GM21515 (cell line): ENCODE measurements around the gene PYROXD2.

Source experiments
- ATAC-seq: cut with Tn5 transposase; IDR thresholded peaks from one replicate; pipeline ENCODE4 v1.9.1; 2021; ENCODE audit not compliant: unreplicated experiment

PYROXD2 gene

DNA sequence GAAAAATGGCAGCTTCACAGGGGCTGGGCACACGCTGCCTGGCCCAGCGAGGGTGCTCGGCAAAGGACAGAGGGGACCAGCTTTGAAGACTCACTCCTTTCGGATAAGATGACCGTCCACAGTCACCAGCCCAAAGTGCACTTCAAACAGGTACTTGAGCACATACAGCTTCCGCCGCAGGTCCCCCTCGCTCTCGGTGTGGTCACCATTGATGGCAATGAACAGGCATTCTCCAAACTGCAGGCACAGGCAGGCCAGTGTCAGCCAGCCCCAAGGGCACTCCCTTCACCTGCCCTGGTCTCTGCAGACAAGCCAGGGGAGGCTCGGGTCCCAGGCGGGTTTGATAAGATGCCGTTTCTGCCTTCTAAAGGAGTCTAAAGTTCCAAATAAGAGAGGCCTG lies 20.2 kb upstream of the PYROXD2 start:
- ATAC-seq: no peak

GRCh38 chr10:98433881-98434732 lies 19.1 kb upstream of the PYROXD2 start:
- ATAC-seq: no peak

GRCh38 chr10:98433371-98433770 lies 18.4 kb upstream of the PYROXD2 start:
- ATAC-seq: no peak

DNA sequence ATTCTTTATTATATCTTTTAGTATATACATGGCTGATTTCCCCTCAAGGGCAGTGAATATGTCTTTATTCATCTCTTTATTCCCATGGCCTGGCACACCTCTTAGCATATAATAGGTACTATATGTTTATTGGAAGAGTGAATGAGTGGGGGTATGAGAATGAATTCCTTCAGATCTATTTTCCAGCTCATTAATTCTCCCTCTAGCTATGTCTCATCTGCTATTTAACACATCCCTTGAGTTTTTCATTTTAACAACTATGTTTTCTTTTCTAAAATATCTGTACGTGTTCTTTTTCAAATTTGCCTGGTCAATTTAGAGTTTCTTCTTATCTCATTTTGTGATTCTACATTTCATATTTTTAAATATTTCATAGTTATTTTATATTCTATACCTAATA lies 17.3 kb upstream of the PYROXD2 start:
- no peak for ATAC-seq

DNA sequence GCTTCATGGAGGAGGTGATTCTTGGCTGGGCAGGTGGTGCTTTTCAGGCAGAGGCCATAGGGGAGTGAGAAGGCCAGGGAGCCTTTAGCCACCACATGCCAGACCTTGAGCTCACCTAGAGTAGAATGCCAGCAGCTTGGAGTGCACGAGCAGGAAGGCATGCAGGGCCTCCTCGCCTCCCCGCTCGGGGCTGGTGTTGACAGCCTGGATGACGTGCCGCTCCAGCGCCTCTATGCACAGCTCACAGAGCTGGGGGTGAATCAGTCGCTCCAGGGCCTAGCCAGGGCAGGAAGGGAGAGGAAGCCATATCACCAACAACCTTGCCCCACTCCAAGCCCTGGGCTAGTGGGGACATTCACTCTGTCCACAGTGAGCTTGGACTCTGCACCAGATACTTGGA lies 16.0 kb upstream of the PYROXD2 start:
- ATAC-seq: no peak

GRCh38 chr10:98430427-98430826 lies 15.4 kb upstream of the PYROXD2 start:
- ATAC-seq: no peak

GRCh38 chr10:98429320-98430072 lies 14.5 kb upstream of the PYROXD2 start:
- ATAC-seq: no peak

GRCh38 chr10:98427011-98427515 lies 12.1 kb upstream of the PYROXD2 start:
- no peak for ATAC-seq

GRCh38 chr10:98425511-98426352 lies 10.8 kb upstream of the PYROXD2 start:
- no peak for ATAC-seq

- no peak for ATAC-seq
These were observed 9.6 kb upstream of the PYROXD2 start for GRCh38 chr10:98424295-98425254.

- ATAC-seq: no peak
These were observed 8.7 kb upstream of the PYROXD2 start for GRCh38 chr10:98423691-98424120.

DNA sequence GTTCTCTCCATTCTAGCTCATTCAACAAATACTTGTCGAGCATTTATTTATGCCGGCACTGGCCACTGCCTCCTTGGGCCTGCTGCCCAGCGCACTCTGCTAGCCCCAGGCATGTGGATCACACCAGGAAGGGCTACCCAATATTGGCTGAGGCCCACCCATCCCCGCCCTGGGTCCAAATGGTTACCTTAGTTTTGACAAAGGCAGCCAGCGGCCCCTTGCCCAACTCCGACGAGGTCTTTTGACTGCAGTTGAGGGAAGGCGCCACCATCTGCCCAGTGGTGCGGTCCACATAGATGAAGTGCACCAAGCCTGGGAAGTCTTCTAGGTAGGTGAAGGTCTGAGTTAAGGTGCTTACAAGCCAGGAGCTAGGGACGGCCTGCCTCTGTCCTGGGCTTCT lies 7.2 kb upstream of the PYROXD2 start:
- no peak for ATAC-seq

GRCh38 chr10:98420786-98421185 lies 5.8 kb upstream of the PYROXD2 start:
- no peak for ATAC-seq

GRCh38 chr10:98419469-98420261 lies 4.7 kb upstream of the PYROXD2 start:
- no peak for ATAC-seq

DNA sequence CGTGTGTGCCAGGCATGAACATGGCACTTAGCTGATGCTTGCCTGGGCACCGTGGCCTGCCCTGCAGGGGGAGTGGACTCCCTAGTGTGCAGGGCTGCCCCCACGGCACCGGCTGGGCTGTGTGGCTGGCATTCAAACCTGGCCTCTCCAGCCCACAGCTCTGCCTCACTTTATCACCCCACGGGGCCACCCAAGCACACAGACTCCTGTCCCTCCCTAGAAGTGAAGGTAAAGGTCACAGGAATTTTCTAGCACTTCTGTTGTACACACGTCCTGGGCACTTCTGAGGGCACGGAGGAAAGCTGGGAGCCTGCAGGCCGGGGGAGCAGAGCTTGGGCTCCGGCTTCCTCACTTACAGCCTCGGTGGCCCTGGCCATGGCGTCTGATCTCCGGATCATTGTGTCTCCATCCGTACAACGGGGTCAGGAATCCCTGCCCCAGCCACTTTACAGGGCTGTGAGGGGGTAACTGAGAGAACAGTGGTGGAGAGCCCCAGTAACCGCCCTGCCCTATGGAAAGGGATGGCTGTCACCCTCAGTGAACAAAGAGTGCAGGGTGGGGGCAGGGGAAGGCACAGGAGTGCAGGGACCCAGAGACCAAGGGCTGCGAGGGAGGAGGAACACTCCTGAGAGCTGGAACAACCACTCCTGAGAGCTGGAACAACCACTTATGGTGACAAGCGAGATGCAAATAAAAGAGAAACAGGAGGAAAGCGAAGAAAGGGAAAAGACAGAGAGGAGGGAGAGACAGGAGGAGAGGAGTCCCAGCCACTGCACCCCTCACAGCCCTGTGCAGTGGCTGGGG lies 3.9 kb upstream of the PYROXD2 start:
- no peak for ATAC-seq

DNA sequence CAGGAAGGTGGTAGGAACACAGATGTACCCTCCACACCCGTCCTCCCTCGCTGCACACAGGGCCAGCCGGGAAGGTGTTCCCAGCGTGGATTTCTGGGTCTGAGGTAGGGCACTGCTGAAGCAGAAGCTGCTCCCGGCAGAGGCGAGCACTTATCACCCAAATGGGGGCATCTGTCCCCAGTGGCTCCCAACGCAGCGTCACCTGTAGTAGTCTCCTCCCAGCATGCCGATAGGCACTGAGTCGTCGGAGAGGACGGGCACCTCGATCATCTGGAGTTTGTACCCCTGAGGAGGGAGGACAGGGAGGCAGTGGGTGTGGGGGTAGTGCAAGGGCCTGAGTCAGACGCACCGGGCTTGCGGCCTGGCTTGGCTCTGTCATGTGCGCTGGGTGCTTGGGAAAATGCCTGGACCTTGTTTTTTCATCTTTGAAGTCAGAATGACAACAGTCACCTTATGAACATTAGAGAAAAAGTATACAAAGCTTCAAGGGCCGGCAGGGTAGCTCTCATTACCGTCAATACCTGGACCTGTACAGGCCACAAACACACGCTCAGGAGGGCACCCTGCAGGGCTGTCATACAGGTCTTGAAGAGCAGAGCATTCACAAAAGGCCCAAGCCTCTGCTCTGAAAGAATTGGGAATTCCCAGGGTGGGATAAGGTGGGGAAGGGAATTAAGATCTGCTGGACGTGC lies 3.1 kb upstream of the PYROXD2 start:
- no peak for ATAC-seq

DNA sequence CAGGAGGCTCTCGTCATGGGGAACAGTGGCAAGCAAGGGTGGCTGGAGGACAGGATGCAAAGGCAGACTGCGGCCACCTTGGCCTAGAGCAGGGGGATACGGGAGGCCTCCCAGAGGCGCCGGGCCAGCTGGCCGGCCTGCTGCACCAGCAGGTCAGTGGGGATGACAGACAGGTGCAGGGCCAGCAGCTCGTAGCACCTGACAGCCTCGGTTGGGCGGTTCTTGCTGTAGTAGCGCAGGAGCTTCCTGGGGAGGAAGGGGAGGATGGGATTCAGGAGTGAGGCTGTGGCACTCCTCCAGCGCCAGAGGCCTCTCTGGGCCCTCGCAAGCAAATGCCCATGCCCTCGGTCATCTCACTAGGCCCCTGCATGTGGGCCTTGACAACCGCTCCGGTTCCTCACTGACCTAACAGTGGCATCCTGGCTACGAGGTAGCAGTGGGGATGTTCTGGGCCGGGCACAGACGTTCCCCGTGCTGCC lies 2.5 kb upstream of the PYROXD2 start:
- no peak for ATAC-seq
